ENCODE data around the gene FAF1.

- no peak for TF ChIP-seq CTCF (IDR thresholded peaks at IDR 0.05; ENCODE audit: low read depth, low read length)
- no peak for TF ChIP-seq EZH2phosphoT487 (IDR thresholded peaks at IDR 0.05; ENCODE audit: low read depth)
Measured at GRCh38 chr1:50710099-50710498, 250.0 kb downstream of the FAF1 start.

Measured in OCI-LY3 (cell line).